Measurements from ENCODE around the gene ABRACL. TPM values are rescaled to one million over a fixed set of nuclear protein-coding genes. Genes with fewer than 3 reads are reported as not detected.

ABRACL gene
- polyA plus RNA-seq, 4 donors = 106 to 227 (median 147) TPM

DNA sequence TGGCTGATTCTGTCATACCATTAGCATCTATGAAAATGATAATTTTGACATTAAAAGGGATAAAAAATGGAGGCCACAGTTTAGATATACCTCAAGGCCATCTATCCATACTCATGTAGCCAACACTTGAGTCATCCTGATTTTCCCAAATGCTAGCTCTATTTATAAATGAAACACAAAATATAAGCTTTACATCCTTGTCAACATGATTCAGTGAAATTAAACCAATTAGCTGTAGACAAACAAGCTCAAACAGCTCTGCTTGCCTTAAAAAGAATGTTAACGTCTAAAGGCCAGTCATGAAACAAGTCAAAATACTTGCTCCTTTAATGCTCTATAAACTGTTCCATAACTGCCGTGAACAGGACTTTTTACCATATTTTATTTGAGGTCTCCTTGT is 40.3 kb downstream of the ABRACL start:
- no peaks in the 10 kb centered on the region for H3K27me3 ChIP-seq (ENCODE audit: control insufficient read depth in 3 of 3, insufficient read depth in 3 of 3, low read length in 3 of 3)
- no peaks in the 10 kb centered on the region for H3K9me3 ChIP-seq (ENCODE audit: control insufficient read depth in 2 of 2, insufficient read depth in 1 of 2, low read depth in 1 of 2, low read length in 1 of 2)
- 82 to 90% (median 86%) methylated on average over 2 of the region's 2 CpGs for WGBS, 3 donors
- DNase-seq (no peak), FAIRE-seq (no peak)
- H3K4me3 ChIP-seq (ENCODE audit: low read depth in 1 of 3, low read length in 3 of 3) = no peak overlapping the region
- H3K4me1 ChIP-seq (ENCODE audit: control insufficient read depth in 3 of 3, insufficient read depth in 2 of 3, low read depth in 1 of 3, low read length in 2 of 3) = no peaks in the 10 kb centered on the region
- no peaks in the 10 kb centered on the region for H3K36me3 ChIP-seq (ENCODE audit: control insufficient read depth in 3 of 3, insufficient read depth in 2 of 3, low read depth in 1 of 3, low read length in 3 of 3)
- H3K27ac ChIP-seq (ENCODE audit: low read depth in 1 of 3, low read length in 2 of 3) = no peak overlapping the region

DNA sequence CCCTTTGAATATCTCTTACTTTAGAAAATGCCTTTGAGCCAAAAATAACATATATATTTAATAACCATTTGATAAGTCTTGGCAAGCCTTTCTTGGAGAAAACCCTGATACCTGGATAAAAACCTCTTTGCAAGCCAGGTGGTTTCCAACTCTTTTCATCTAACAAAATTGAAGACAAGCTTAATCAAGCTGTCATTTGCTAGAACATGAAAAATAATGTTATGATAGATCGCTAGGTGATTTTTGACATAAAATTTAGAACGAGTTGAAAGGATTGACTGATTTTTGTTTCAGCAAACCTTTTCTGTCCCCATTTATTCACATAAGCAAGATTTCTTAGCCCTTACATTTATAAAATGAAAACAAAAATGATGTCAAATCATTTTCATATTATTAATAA is 44.6 kb downstream of the ABRACL start:
- 89 to 94% (median 93%) methylated on average over 2 of the region's 2 CpGs for WGBS, 3 donors
- Histone ChIP-seq H3K9me3 (ENCODE audit: control insufficient read depth in 2 of 2, insufficient read depth in 1 of 2, low read depth in 1 of 2, low read length in 1 of 2) (no peaks in the 10 kb centered on the region), H3K36me3 (ENCODE audit: control insufficient read depth in 3 of 3, insufficient read depth in 2 of 3, low read depth in 1 of 3, low read length in 3 of 3) (no peaks in the 10 kb centered on the region), H3K4me1 (ENCODE audit: control insufficient read depth in 3 of 3, insufficient read depth in 2 of 3, low read depth in 1 of 3, low read length in 2 of 3) (no peaks in the 10 kb centered on the region), H3K27ac (ENCODE audit: low read depth in 1 of 3, low read length in 2 of 3) (no peak overlapping the region), H3K27me3 (ENCODE audit: control insufficient read depth in 3 of 3, insufficient read depth in 3 of 3, low read length in 3 of 3) (no peaks in the 10 kb centered on the region), H3K4me3 (ENCODE audit: low read depth in 1 of 3, low read length in 3 of 3) (no peak overlapping the region)
- FAIRE-seq (no peak), DNase-seq (no peak)

- no peaks in the 10 kb centered on the region for H3K9me3 ChIP-seq (ENCODE audit: control insufficient read depth in 2 of 2, insufficient read depth in 1 of 2, low read depth in 1 of 2, low read length in 1 of 2)
- H3K27ac ChIP-seq (ENCODE audit: low read depth in 1 of 3, low read length in 2 of 3) = no peak overlapping the region
- 89 to 97% (median 90%) methylated on average over 2 of the region's 2 CpGs for WGBS, 3 donors
- no peaks in the 10 kb centered on the region for H3K27me3 ChIP-seq (ENCODE audit: control insufficient read depth in 3 of 3, insufficient read depth in 3 of 3, low read length in 3 of 3)
- H3K4me1 ChIP-seq (ENCODE audit: control insufficient read depth in 3 of 3, insufficient read depth in 2 of 3, low read depth in 1 of 3, low read length in 2 of 3) = no peaks in the 10 kb centered on the region
- no peak for FAIRE-seq
- no peak for DNase-seq
- H3K36me3 ChIP-seq (ENCODE audit: control insufficient read depth in 3 of 3, insufficient read depth in 2 of 3, low read depth in 1 of 3, low read length in 3 of 3) = no peaks in the 10 kb centered on the region
- H3K4me3 ChIP-seq (ENCODE audit: low read depth in 1 of 3, low read length in 3 of 3) = no peak overlapping the region
Observed at GRCh38 chr6:139079018-139079417, 50.5 kb downstream of the ABRACL start.

DNA sequence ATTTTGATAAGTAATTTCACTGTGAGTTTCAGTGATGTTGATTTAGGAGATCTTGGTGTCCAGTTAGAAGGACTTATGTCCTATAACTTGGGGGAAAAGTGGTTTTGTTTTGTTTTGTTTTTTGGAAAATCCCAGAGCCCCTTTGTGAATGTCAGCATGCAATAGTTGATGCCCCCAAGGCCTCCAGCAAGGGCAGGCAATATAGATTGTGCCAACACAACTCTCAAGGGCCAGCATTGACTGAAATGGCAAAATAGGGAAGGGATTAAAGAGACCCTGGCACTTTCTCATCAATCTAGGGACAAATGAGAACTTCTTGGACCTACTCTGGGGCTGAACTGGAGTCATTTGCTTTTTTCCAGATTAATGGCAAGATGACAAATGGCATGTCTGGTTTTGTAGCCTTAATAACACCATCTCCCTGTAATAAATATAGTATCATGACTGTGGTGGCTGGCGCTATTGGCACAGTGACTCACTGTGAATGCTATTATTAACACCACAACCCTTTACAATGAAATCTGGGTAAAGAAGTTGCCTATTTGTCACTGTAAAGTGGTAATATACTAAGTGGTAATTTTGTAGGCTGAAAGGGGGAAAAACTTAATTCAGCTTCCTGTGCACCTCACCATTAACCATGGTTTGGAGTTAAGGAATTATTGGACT is 51.8 kb downstream of the ABRACL start:
- Histone ChIP-seq H3K4me3 (ENCODE audit: low read depth in 1 of 3, low read length in 3 of 3) (no peak overlapping the region), H3K27ac (ENCODE audit: low read depth in 1 of 3, low read length in 2 of 3) (no peak overlapping the region), H3K27me3 (ENCODE audit: control insufficient read depth in 3 of 3, insufficient read depth in 3 of 3, low read length in 3 of 3) (no peaks in the 10 kb centered on the region), H3K4me1 (ENCODE audit: control insufficient read depth in 3 of 3, insufficient read depth in 2 of 3, low read depth in 1 of 3, low read length in 2 of 3) (no peaks in the 10 kb centered on the region), H3K36me3 (ENCODE audit: control insufficient read depth in 3 of 3, insufficient read depth in 2 of 3, low read depth in 1 of 3, low read length in 3 of 3) (no peaks in the 10 kb centered on the region), H3K9me3 (ENCODE audit: control insufficient read depth in 2 of 2, insufficient read depth in 1 of 2, low read depth in 1 of 2, low read length in 1 of 2) (no peaks in the 10 kb centered on the region)
- 39 to 75% (median 62%) methylated on average over 1 of the region's 1 CpG for WGBS, 3 donors
- no peak for DNase-seq
- FAIRE-seq = no peak

- no peak for FAIRE-seq
- Histone ChIP-seq H3K4me1 (ENCODE audit: control insufficient read depth in 3 of 3, insufficient read depth in 2 of 3, low read depth in 1 of 3, low read length in 2 of 3) (no peaks in the 10 kb centered on the region), H3K36me3 (ENCODE audit: control insufficient read depth in 3 of 3, insufficient read depth in 2 of 3, low read depth in 1 of 3, low read length in 3 of 3) (no peaks in the 10 kb centered on the region), H3K27ac (ENCODE audit: low read depth in 1 of 3, low read length in 2 of 3) (no peak overlapping the region), H3K27me3 (ENCODE audit: control insufficient read depth in 3 of 3, insufficient read depth in 3 of 3, low read length in 3 of 3) (no peaks in the 10 kb centered on the region), H3K9me3 (ENCODE audit: control insufficient read depth in 2 of 2, insufficient read depth in 1 of 2, low read depth in 1 of 2, low read length in 1 of 2) (no peaks in the 10 kb centered on the region), H3K4me3 (ENCODE audit: low read depth in 1 of 3, low read length in 3 of 3) (no peak overlapping the region)
- 61 to 75% (median 72%) methylated on average over 4 of the region's 4 CpGs for WGBS, 3 donors
- no peak for DNase-seq
Observed at GRCh38 chr6:139081471-139081870, 52.9 kb downstream of the ABRACL start.

- Histone ChIP-seq H3K27ac (ENCODE audit: low read depth in 1 of 3, low read length in 2 of 3) (no peak overlapping the region), H3K36me3 (ENCODE audit: control insufficient read depth in 3 of 3, insufficient read depth in 2 of 3, low read depth in 1 of 3, low read length in 3 of 3) (no peaks in the 10 kb centered on the region), H3K4me1 (ENCODE audit: control insufficient read depth in 3 of 3, insufficient read depth in 2 of 3, low read depth in 1 of 3, low read length in 2 of 3) (no peaks in the 10 kb centered on the region), H3K4me3 (ENCODE audit: low read depth in 1 of 3, low read length in 3 of 3) (no peak overlapping the region), H3K9me3 (ENCODE audit: control insufficient read depth in 2 of 2, insufficient read depth in 1 of 2, low read depth in 1 of 2, low read length in 1 of 2) (no peaks in the 10 kb centered on the region), H3K27me3 (ENCODE audit: control insufficient read depth in 3 of 3, insufficient read depth in 3 of 3, low read length in 3 of 3) (no peaks in the 10 kb centered on the region)
- 89 to 95% (median 89%) methylated on average over 5 of the region's 5 CpGs for WGBS, 3 donors
- FAIRE-seq (no peak), DNase-seq (no peak)
Observed at GRCh38 chr6:139082370-139082769, 53.8 kb downstream of the ABRACL start.

- Histone ChIP-seq H3K4me3 (ENCODE audit: low read depth in 1 of 3, low read length in 3 of 3) (no peak overlapping the region), H3K4me1 (ENCODE audit: control insufficient read depth in 3 of 3, insufficient read depth in 2 of 3, low read depth in 1 of 3, low read length in 2 of 3) (no peaks in the 10 kb centered on the region), H3K9me3 (ENCODE audit: control insufficient read depth in 2 of 2, insufficient read depth in 1 of 2, low read depth in 1 of 2, low read length in 1 of 2) (peaks cover 0 to 2% of the 10 kb centered on the region in 2 donors), H3K36me3 (ENCODE audit: control insufficient read depth in 3 of 3, insufficient read depth in 2 of 3, low read depth in 1 of 3, low read length in 3 of 3) (no peaks in the 10 kb centered on the region), H3K27me3 (ENCODE audit: control insufficient read depth in 3 of 3, insufficient read depth in 3 of 3, low read length in 3 of 3) (no peaks in the 10 kb centered on the region), H3K27ac (ENCODE audit: low read depth in 1 of 3, low read length in 2 of 3) (no peak overlapping the region)
- DNase-seq (no peak), FAIRE-seq (no peak)
- WGBS, 3 donors = 94 to 96% (median 95%) methylated on average over 1 of the region's 1 CpG
Observed at GRCh38 chr6:139091826-139092225, 63.3 kb downstream of the ABRACL start.

All from small intestine (tissue), 7 donors.